H1 (cell line): ENCODE measurements around the gene NRXN3. TPM values are rescaled to one million over a fixed set of nuclear protein-coding genes. Genes with fewer than 3 reads are reported as not detected.

ENCODE experiments used
- CTCF ChIA-PET: fragments of 300-600 bp; sonication (Branson Sonifier 250); formaldehyde crosslinking; loops from one replicate; lab custom pipeline; 2021; ENCODE audit not compliant: partially characterized antibody; lab: Charles Lee
- POLR2A ChIA-PET: fragments of 300-600 bp; sonication (Branson Sonifier 250); formaldehyde crosslinking; loops from one replicate; lab custom pipeline; 2021; ENCODE audit warnings: inconsistent platforms; ENCODE audit not compliant: partially characterized antibody; lab: Charles Lee
- DNase-seq, 2 experiments: peaks; one replicate each; pipeline versions ENCODE4 v3.0.0 to v3.0.0-alpha.2; 2010 to 2022; ENCODE audit warnings: low spot score in 2 of 2, low read depth in 1 of 2, mixed read lengths in 1 of 2
- FAIRE-seq: peaks from 2 replicates; lab custom pipeline; 2011; peaks lifted over from hg19 to GRCh38; lab: Jason Lieb, UNC
- H2AFZ ChIP-seq: 2 replicates; pipeline ENCODE4 v1.8.1; 2012; ENCODE audit warnings: low read length, inconsistent platforms
- H2AK5ac ChIP-seq: 2 replicates; pipeline ENCODE4 v1.6.1; 2013; ENCODE audit warnings: low read depth, low read length
- H2BK120ac ChIP-seq: replicated peaks from 2 replicates; pipeline ENCODE3; 2013; ENCODE audit warnings: low read depth, low read length, inconsistent platforms
- H2BK12ac ChIP-seq: 2 replicates; pipeline ENCODE4 v1.6.1; 2013; ENCODE audit warnings: low read depth, low read length
- H2BK15ac ChIP-seq: 2 replicates; pipeline ENCODE4 v1.6.1; 2013; ENCODE audit warnings: low read length
- H2BK20ac ChIP-seq: 2 replicates; pipeline ENCODE4 v1.6.1; 2013; ENCODE audit warnings: low read length
- H2BK5ac ChIP-seq: 2 replicates; pipeline ENCODE4 v1.6.1; 2013; ENCODE audit warnings: low read depth, low read length
- H3K14ac ChIP-seq: 2 replicates; pipeline ENCODE4 v1.6.1; 2013; ENCODE audit warnings: inconsistent platforms; ENCODE audit not compliant: insufficient read length
- H3K18ac ChIP-seq: 2 replicates; pipeline ENCODE4 v1.6.1; 2013; ENCODE audit warnings: low read length; ENCODE audit errors: extremely low read depth
- H3K23ac ChIP-seq: 2 replicates; pipeline ENCODE4 v1.6.1; 2013; ENCODE audit warnings: inconsistent platforms; ENCODE audit not compliant: insufficient read length
- H3K23me2 ChIP-seq: 2 replicates; pipeline ENCODE4 v1.6.1; 2013; ENCODE audit warnings: low read depth, low read length
- H3K27ac ChIP-seq: 2 replicates; pipeline ENCODE4 v1.6.1; 2011; ENCODE audit warnings: low read depth, low read length, inconsistent platforms
- H3K27me3 ChIP-seq, 4 experiments: replicated peaks in 1 of 4; 1 replicate in 1 of 4; 2 replicates in 3 of 4; pipeline versions ENCODE4 v1.6.1 to v1.8.1; 2011 to 2013; ENCODE audit warnings: low read length in 3 of 4, mild to moderate bottlenecking in 3 of 4, inconsistent platforms in 2 of 4, mixed read lengths in 2 of 4, moderate library complexity in 1 of 4; ENCODE audit not compliant: control insufficient read depth in 3 of 4, insufficient read depth in 3 of 4; ENCODE audit errors: extremely low read depth in 1 of 4
- H3K36me3 ChIP-seq, 4 experiments: 2 replicates each; pipeline versions ENCODE4 v1.6.1 to v1.8.1; 2011 to 2013; ENCODE audit warnings: mild to moderate bottlenecking in 4 of 4, low read length in 3 of 4, moderate library complexity in 2 of 4, control low read depth in 1 of 4, inconsistent platforms in 1 of 4; ENCODE audit not compliant: insufficient read depth in 4 of 4, control insufficient read depth in 2 of 4
- H3K4ac ChIP-seq: replicated peaks from 2 replicates; pipeline ENCODE3; 2013; ENCODE audit warnings: low read length, low read depth, mixed read lengths, inconsistent platforms; ENCODE audit not compliant: insufficient read length
- H3K4me1 ChIP-seq, 4 experiments: replicated peaks in 1 of 4; 1 replicate in 1 of 4; 2 replicates in 3 of 4; pipeline versions ENCODE4 v1.6.1 to v1.8.1; 2011 to 2013; ENCODE audit warnings: low read length in 3 of 4, inconsistent platforms in 2 of 4, mixed read lengths in 1 of 4; ENCODE audit not compliant: insufficient read depth in 4 of 4, control insufficient read depth in 3 of 4
- H3K4me2 ChIP-seq, 2 experiments: 2 replicates each; pipeline versions ENCODE4 v1.6.1 to v1.8.1; 2011 to 2013; ENCODE audit warnings: low read depth in 2 of 2, low read length in 2 of 2, control low read depth in 1 of 2, inconsistent platforms in 1 of 2, mild to moderate bottlenecking in 1 of 2; ENCODE audit not compliant: insufficient read depth in 1 of 2
- H3K4me3 ChIP-seq, 4 experiments: fragments of 200-600, 300-600 bp in 1 of 4; sonication (generic), shearing (Covaris generic), sonication (Bioruptor Twin) in 1 of 4; 2 replicates each; pipeline versions ENCODE4 v1.5.1 to v1.8.1; 2011 to 2016; ENCODE audit warnings: low read length in 4 of 4, low read depth in 3 of 4, control low read depth in 2 of 4, inconsistent platforms in 2 of 4, mild to moderate bottlenecking in 2 of 4, mixed read lengths in 1 of 4, moderate library complexity in 1 of 4; ENCODE audit not compliant: insufficient read depth in 2 of 4; ENCODE audit errors: extremely low read depth in 1 of 4
- H3K56ac ChIP-seq: replicated peaks from 2 replicates; pipeline ENCODE3; 2013; ENCODE audit warnings: low read depth, mild to moderate bottlenecking, mixed read lengths, low read length, inconsistent platforms; ENCODE audit not compliant: insufficient read length
- H3K79me1 ChIP-seq: 2 replicates; pipeline ENCODE4 v1.6.1; 2013; ENCODE audit warnings: low read depth, low read length, control low read depth
- H3K79me2 ChIP-seq, 2 experiments: 2 replicates each; pipeline versions ENCODE4 v1.6.1 to v1.8.1; 2012 to 2013; ENCODE audit warnings: low read length in 2 of 2, mild to moderate bottlenecking in 2 of 2, inconsistent platforms in 1 of 2; ENCODE audit not compliant: insufficient read depth in 2 of 2, control insufficient read depth in 1 of 2
- H3K9ac ChIP-seq, 4 experiments: replicated peaks in 1 of 4; 1 replicate in 1 of 4; 2 replicates in 3 of 4; pipeline versions ENCODE4 v1.6.1 to v1.8.1; 2011 to 2013; ENCODE audit warnings: low read depth in 3 of 4, low read length in 3 of 4, control low read depth in 2 of 4, mild to moderate bottlenecking in 2 of 4, moderate library complexity in 2 of 4, inconsistent platforms in 1 of 4; ENCODE audit errors: extremely low read depth in 1 of 4
- H3K9me3 ChIP-seq, 2 experiments: 2 replicates each; pipeline versions ENCODE4 v1.6.1 to v1.8.1; 2012 to 2013; ENCODE audit warnings: mild to moderate bottlenecking in 2 of 2, moderate library complexity in 2 of 2, control low read depth in 1 of 2, inconsistent platforms in 1 of 2, low read depth in 1 of 2, low read length in 1 of 2, mixed read lengths in 1 of 2; ENCODE audit not compliant: insufficient read depth in 2 of 2
- H4K20me1 ChIP-seq, 2 experiments: replicated peaks in 1 of 2; 2 replicates each; pipeline versions ENCODE3 to v1.8.1; 2011 to 2013; ENCODE audit warnings: inconsistent platforms in 2 of 2, low read length in 2 of 2, mild to moderate bottlenecking in 1 of 2; ENCODE audit not compliant: insufficient read depth in 2 of 2, control insufficient read depth in 1 of 2
- H4K5ac ChIP-seq: 2 replicates; pipeline ENCODE4 v1.6.1; 2013; ENCODE audit warnings: low read length, low read depth, mixed read lengths, inconsistent platforms; ENCODE audit not compliant: insufficient read length
- H4K8ac ChIP-seq: 2 replicates; pipeline ENCODE4 v1.8.0; 2013; ENCODE audit warnings: mild to moderate bottlenecking, moderate library complexity, low read length, inconsistent platforms; ENCODE audit not compliant: insufficient read depth; ENCODE audit errors: extremely low read depth
- H4K91ac ChIP-seq: replicated peaks from 2 replicates; pipeline ENCODE3; 2013; ENCODE audit warnings: low read length, mixed read lengths, inconsistent platforms; ENCODE audit not compliant: insufficient read length
- ASH2L ChIP-seq: fragments of 200-600, 300-600 bp; sonication (generic); IDR thresholded peaks from one replicate; pipeline ENCODE4 v1.7.1; 2017; ENCODE audit warnings: low read length
- HDAC2 ChIP-seq, 2 experiments: fragments of 300-600 bp in 1 of 2; sonication (generic) in 1 of 2; IDR thresholded peaks; 2 replicates each; pipeline ENCODE4 v1.6.1; 2011 to 2012; ENCODE audit warnings: low read depth in 2 of 2, low read length in 2 of 2, mild to moderate bottlenecking in 2 of 2, moderate library complexity in 2 of 2, borderline replicate concordance in 1 of 2, inconsistent platforms in 1 of 2
- KDM4A ChIP-seq: IDR thresholded peaks from one replicate; pipeline ENCODE4 v1.7.1; 2012; ENCODE audit warnings: low read depth, mild to moderate bottlenecking, moderate library complexity, low read length, inconsistent platforms; ENCODE audit not compliant: severe bottlenecking
- NANOG ChIP-seq: IDR thresholded peaks from 2 replicates; pipeline ENCODE4 v1.6.1; 2011; ENCODE audit warnings: low read length, low read depth, mild to moderate bottlenecking, inconsistent platforms; ENCODE audit not compliant: insufficient read depth, poor library complexity, severe bottlenecking
- POLR2AphosphoS5 ChIP-seq: IDR thresholded peaks from 2 replicates; pipeline ENCODE4 v1.6.1; 2011; ENCODE audit warnings: low read depth, low read length
- RBBP5 ChIP-seq: IDR thresholded peaks from 2 replicates; pipeline ENCODE4 v1.7.1; 2012; ENCODE audit warnings: low read depth, mild to moderate bottlenecking, inconsistent platforms, low read length, moderate library complexity, borderline replicate concordance
- SAP30 ChIP-seq: fragments of 300-600 bp; sonication (generic); IDR thresholded peaks from 2 replicates; pipeline ENCODE4 v1.7.1; 2012; ENCODE audit warnings: low read length, moderate library complexity, mild to moderate bottlenecking, inconsistent platforms; ENCODE audit not compliant: insufficient read depth, insufficient replicate concordance
- TAF1 ChIP-seq: IDR thresholded peaks from 2 replicates; pipeline ENCODE4 v1.6.1; 2011; ENCODE audit warnings: mild to moderate bottlenecking, low read depth, low read length
- ZNF274 ChIP-seq: IDR thresholded peaks from 2 replicates; pipeline ENCODE4 v1.7.0; 2012; ENCODE audit warnings: low read length, borderline replicate concordance; ENCODE audit errors: extremely low read depth
- WGBS, 2 experiments: shearing (Covaris generic) in 1 of 2; methylation state at CpG; one replicate each; pipeline versions ENCODE4 v1.1.6 to v1.1.7; 2013 to 2015; ENCODE audit warnings: low lambda C conversion rate in 2 of 2, mixed read lengths in 2 of 2, inconsistent platforms in 1 of 2, low coverage in 1 of 2, missing lambda C conversion rate in 1 of 2; ENCODE audit not compliant: insufficient replicate concordance in 2 of 2, insufficient coverage in 1 of 2, insufficient read length in 1 of 2; ENCODE audit errors: extremely low coverage in 1 of 2, missing lambda C conversion rate in 1 of 2; 5-methylcytosine and 5-hydroxymethylcytosine counted together
- polyA plus RNA-seq, 7 experiments: library from polyadenylated mRNA; depleted of rRNA in 3 of 7; stranded (reverse) in 5 of 7; unstranded in 2 of 7; fragments of >200 nt in 5 of 7; fragments of 200-250 nt in 2 of 7; gene quantifications; 1 replicate in 5 of 7; 2 replicates in 1 of 7; 4 replicates in 1 of 7; pipeline versions ENCODE4 v1.2.1 to v1.2.3, GENCODE V29; 2011 to 2013; ENCODE audit warnings: missing spikeins in 2 of 7, mixed read lengths in 2 of 7
- total RNA-seq: library from RNA; stranded (reverse); fragmentation: NEBNext Ultra II Directional; extraction: Animal tissue kit (Norgen Biotek cat#: 25700); gene quantifications from 2 replicates; pipeline ENCODE4 v1.2.1, GENCODE V29; 2021

NRXN3 gene
- total and polyA plus RNA-seq, 2 of the 8 experiments (the other 6 are each of a cell fraction or from before 2014, with no cell fraction given): 2.6 to 4.1 TPM

GRCh38 chr14:79275292-79275655, 1105.1 kb downstream of the NRXN3 start:
- Histone ChIP-seq H3K9ac (no peak overlapping the region), H3K4me1 (peaks cover 0 to 9% (median 7%) of the 10 kb centered on the region in 4 experiments; a peak in 5 of 7 replicates), H3K79me1 (no peaks in the 10 kb centered on the region), H3K4me3 (no peak overlapping the region), H3K27ac (no peak overlapping the region), H3K79me2 (no peaks in the 10 kb centered on the region), H3K18ac (no peak overlapping the region), H2AK5ac (no peak overlapping the region), H3K27me3 (peaks cover 6 to 24% (median 21%) of the 10 kb centered on the region in 4 experiments), H3K56ac (no peak overlapping the region), H3K23me2 (peaks cover 17% of the 10 kb centered on the region; the same call in 1 of the 2 replicates), H3K4me2 (no peak overlapping the region), H2BK20ac (no peak overlapping the region), H2BK12ac (no peak overlapping the region), H4K91ac (no peak overlapping the region), H2BK15ac (no peak overlapping the region), H3K14ac (no peak overlapping the region), H3K36me3 (no peaks in the 10 kb centered on the region), H4K5ac (no peak overlapping the region), H4K8ac (no peak overlapping the region), H2AFZ (no peak overlapping the region), H3K9me3 (no peaks in the 10 kb centered on the region), H2BK120ac (no peak overlapping the region), H3K4ac (no peak overlapping the region), H2BK5ac (no peak overlapping the region), H4K20me1 (peaks cover 0 to 3% of the 10 kb centered on the region in 2 experiments), H3K23ac (no peak overlapping the region)
- FAIRE-seq: no peak
- ChIA-PET POLR2A (no interaction called here), CTCF (interaction anchor here (0.6 to 1.5 kb wide), 11 partner anchors 10 to 356 kb away, joined by 3 to 6 read pairs (median 3); no protein-coding TSS in a partner anchor)
- WGBS, 2 experiments: 95% methylated on average over 4 of the region's 4 CpGs; no CpG with 5 or more reads in 1 of the 2 experiments
- DNase-seq: no peak
- no peak for TF ChIP-seq POLR2AphosphoS5
- TF ChIP-seq ZNF274: no peak
- TF ChIP-seq SAP30: no peak
- TF ChIP-seq TAF1: no peak
- TF ChIP-seq KDM4A: no peak
- no peak for TF ChIP-seq ASH2L
- no peak for TF ChIP-seq HDAC2 (IDR thresholded peaks at IDR 0.05; ENCODE audit: borderline replicate concordance in 1 of 2, low read depth in 2 of 2, low read length in 2 of 2)
- no peak for TF ChIP-seq NANOG
- TF ChIP-seq RBBP5: no peak
